Fibroblast of the aortic adventitia (primary cell): ENCODE measurements around the gene YJEFN3. TPM values are rescaled to one million over a fixed set of nuclear protein-coding genes. Genes with fewer than 3 reads are reported as not detected.

Experiments used
- DNase-seq: peaks from one replicate; pipeline ENCODE4 v3.0.0-alpha.2; 2010; ENCODE audit warnings: low read depth
- H3K4me3 ChIP-seq: 2 replicates; pipeline ENCODE4 v1.5.1; 2011; ENCODE audit warnings: low read depth, mild to moderate bottlenecking, control low read depth, low read length, moderate library complexity
- total RNA-seq: library from RNA; depleted of rRNA; stranded (reverse); fragments of >200 nt; gene quantifications from 2 replicates; pipeline ENCODE4 v1.2.3, GENCODE V29; 2012; ENCODE audit warnings: low replicate concordance
- TF ChIP-seq, protein P1 (sequence below): IDR thresholded peaks from 2 replicates; pipeline ENCODE4 v1.5.1; 2011; ENCODE audit warnings: mild to moderate bottlenecking, low read length, control low read depth, inconsistent platforms; ENCODE audit not compliant: insufficient read depth

Gene YJEFN3
- total RNA-seq, 1 donor: 0.45 TPM

- no peak for DNase-seq
- TF ChIP-seq, protein P1, sequence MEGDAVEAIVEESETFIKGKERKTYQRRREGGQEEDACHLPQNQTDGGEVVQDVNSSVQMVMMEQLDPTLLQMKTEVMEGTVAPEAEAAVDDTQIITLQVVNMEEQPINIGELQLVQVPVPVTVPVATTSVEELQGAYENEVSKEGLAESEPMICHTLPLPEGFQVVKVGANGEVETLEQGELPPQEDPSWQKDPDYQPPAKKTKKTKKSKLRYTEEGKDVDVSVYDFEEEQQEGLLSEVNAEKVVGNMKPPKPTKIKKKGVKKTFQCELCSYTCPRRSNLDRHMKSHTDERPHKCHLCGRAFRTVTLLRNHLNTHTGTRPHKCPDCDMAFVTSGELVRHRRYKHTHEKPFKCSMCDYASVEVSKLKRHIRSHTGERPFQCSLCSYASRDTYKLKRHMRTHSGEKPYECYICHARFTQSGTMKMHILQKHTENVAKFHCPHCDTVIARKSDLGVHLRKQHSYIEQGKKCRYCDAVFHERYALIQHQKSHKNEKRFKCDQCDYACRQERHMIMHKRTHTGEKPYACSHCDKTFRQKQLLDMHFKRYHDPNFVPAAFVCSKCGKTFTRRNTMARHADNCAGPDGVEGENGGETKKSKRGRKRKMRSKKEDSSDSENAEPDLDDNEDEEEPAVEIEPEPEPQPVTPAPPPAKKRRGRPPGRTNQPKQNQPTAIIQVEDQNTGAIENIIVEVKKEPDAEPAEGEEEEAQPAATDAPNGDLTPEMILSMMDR: no peak
Observed at GRCh38 chr19:19498255-19498991, 30.3 kb upstream of the YJEFN3 start.

GRCh38 chr19:19499272-19499995 lies 29.3 kb upstream of the YJEFN3 start:
- DNase-seq: no peak
- TF ChIP-seq, protein P1: no peak
- no peak overlapping the region for H3K4me3 ChIP-seq

More at GRCh38 chr19:19498255-19498991, 30.3 kb upstream of the YJEFN3 start:
- H3K4me3 ChIP-seq: no peak overlapping the region

DNA sequence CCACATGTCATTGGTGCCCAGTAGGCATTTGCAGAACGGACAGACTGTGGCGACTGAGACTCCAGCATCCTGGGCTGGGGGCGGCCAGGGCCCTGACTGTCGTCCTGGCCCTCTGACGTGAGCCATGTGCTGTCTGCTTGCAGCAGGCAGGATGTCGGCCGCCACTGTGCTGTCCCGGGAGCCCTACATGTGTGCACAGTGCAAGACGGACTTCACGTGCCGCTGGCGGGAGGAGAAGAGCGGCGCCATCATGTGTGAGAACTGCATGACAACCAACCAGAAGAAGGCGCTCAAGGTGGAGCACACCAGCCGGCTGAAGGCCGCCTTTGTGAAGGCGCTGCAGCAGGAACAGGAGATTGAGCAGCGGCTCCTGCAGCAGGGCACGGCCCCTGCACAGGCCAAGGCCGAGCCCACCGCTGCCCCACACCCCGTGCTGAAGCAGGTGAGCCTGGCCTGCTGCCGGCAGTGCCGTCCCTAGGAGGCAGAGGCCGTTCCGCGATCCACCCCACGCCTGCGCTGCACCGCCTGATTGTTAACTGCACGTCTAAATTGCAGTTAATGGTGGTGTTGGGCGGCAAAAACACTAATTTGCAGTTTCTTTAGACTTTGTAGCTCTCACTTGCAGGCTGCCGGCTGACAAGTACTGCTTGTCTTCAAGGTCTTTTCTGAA lies 27.6 kb upstream of the YJEFN3 start:
- TF ChIP-seq, protein P1: no peak
- DNase-seq: no peak
- no peak overlapping the region for H3K4me3 ChIP-seq

DNA sequence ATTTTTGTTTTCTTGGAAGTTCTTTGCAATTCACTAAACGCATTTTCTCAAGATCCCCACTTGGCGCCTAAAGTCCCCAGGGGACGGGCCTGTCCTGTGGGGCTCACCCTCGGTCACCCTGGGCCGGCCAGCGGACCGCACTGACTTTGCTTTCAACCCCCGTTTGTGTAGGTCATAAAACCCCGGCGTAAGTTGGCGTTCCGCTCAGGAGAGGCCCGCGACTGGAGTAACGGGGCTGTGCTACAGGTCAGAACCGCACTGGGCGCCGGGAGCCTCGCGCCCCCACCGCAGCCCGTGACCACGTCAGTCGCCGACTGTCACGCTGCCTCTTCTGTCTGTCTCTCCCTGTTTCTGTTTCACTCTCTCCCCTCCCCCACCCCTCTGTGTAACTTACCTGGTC lies 26.9 kb upstream of the YJEFN3 start:
- H3K4me3 ChIP-seq: no peak overlapping the region
- no peak for DNase-seq
- TF ChIP-seq, protein P1: no peak

DNA sequence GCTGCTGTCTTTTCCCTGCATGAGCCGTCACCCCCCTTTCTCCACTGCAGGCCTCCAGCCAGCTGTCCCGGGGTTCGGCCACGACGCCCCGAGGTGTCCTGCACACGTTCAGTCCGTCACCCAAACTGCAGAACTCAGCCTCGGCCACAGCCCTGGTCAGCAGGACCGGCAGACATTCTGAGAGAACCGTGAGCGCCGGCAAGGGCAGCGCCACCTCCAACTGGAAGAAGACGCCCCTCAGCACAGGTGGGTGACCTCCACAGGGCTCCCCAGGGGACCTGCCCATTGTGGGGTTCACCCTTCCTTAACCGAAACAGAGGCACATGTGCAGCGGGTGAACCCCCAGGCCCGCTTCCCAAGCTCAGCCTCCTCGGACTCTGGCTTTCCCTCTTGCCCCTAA lies 26.4 kb upstream of the YJEFN3 start:
- TF ChIP-seq, protein P1: no peak
- DNase-seq: no peak
- H3K4me3 ChIP-seq: no peak overlapping the region

DNA sequence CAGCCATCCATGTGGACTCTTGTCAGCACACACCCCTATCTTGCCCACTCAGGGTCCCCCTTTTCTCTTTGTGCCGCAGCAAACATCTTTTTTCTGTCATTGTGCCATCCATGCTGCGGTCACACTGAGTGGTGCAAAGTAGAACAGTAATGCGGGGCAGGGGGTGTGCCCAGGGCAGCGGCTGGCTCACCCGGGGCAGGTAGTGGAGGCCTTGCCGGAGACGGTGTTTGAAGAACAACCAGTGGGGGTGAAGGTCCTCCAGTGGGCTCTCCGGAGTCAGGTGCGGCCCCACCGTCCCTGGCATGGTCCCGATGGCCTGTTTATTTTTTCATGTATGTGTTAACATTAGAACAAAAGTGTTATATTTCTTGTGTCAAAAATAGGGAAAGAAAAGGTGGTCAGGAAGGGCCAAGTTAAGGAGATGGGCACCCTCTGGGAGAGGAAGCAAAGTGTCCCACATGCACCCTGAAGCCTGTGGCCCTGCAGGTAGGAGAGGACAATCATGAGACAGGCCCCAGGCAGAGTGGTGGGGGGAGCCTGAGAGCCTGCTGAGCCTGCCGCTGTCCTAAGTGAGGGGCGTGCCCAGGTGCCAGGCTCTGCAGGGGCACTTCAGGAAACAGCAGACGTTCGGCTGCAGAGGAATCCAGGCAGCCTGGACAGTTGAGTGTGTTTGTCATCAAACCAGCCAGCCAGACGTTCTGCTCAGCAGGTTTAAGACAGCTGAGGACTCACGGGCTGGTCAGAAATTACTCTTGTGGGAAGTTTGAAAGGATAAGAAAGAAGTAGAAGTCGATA lies 25.7 kb upstream of the YJEFN3 start:
- TF ChIP-seq, protein P1: no peak
- H3K4me3 ChIP-seq: no peak overlapping the region
- DNase-seq: no peak
